HG03575 (cell line): ENCODE results near the gene BTBD17.

Experiments used
- ATAC-seq: cut with Tn5 transposase; IDR thresholded peaks from one replicate; pipeline ENCODE4 v1.9.1; 2021; ENCODE audit not compliant: unreplicated experiment, insufficient number of reproducible peaks, low FRiP score; ENCODE audit errors: extremely low read depth

Gene BTBD17

DNA sequence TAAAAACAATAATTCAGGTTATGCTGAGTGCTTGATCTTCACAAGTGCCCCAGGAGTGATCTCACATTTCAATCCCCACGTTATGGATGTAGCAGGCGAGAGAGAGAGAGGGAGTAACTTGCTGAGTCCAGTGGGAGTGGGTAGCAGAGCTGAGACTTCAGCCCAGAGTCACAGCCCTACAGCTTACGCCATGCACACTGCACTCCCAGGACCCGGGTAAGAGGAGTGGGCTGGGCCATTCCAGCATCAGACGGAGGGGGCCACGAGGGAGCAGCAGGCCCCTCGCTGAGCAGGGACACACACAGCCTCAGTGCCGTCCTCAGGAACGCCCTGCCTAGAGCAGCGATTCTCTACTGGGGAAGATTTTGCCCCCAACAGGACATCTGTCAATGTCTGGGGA is 45.4 kb downstream of the BTBD17 start:
- no peak for ATAC-seq

DNA sequence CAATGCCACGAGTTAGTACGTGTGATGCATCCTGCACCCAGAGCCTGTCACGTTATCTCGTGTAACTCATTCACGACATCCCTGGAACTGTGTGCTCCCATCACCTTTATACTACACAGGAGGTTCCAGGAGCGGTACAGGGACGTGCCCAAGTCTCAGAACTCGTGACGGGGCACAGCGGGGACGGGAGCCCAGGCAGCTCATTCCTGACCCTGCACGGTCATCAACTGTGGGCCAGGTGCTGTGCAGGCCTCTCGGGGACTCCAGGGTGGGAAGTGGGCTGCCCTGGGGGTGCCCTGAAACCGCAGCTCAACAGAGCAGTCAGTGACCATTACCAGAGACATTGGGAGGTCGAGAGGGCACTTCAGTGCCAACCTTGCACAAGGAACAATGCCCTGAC is 46.8 kb downstream of the BTBD17 start:
- no peak for ATAC-seq

DNA sequence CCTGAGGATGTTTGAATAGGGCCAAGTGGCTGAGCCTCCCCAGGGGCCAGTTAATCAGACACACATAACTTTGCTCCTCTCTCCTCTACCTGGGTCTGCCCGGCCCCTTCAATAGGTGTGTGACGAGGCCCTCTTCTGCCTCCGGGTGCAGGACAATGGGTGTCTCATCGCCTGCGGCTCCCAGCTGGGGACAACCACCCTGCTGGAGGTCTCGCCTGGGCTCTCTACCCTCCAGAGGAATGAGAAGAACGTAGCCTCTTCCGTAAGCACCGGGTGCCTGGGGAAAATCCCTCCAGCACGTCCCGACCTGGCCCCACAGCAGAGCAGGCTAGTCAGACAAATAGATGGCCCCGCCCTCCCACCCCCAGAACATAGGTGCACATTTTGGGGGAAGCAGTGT is 51.8 kb downstream of the BTBD17 start:
- ATAC-seq, result no peak

DNA sequence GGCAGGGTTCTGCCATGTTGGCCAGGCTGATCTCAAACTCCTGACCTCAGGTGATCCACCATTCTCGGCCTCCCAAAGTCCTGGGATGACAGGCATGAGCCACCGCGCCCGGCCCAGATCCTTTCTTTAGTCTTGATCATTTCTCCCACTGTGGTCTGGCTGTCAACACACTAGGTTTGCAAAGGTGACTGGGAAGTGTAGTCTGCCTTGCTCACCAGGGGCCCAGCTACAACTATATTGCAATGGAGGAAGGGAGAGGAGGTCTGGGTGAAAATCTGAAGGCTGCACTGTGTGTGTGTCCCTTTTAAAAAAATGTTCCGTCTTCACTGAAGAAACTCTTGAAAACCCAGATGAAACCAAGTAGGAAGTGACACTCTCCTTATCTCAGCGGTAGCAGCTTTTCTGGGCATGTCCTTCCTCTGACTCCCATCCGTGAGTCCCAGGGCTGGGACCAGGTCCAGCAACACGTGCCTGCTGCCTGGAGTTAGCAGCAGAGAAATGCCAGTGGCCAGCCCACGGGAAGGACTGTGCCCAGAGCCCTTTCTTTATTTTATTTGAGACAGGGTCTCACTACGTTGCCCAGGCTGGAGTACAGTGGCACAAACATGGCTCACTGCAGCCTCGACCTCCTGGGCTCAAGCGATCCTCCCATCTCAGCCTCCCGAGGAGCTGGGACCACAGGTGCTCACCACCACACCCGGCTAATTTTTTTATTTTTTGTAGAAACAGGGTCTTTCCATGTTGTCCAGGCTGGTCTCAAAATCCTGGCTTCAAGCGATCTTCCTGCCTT is 53.5 kb downstream of the BTBD17 start:
- no peak for ATAC-seq
